ENCODE data around the gene GLI3. TPM values are rescaled to one million over a fixed set of nuclear protein-coding genes. Genes with fewer than 3 reads are reported as not detected.

GLI3 gene
- total RNA-seq, 1 experiment from 2014 or later: not detected

DNA sequence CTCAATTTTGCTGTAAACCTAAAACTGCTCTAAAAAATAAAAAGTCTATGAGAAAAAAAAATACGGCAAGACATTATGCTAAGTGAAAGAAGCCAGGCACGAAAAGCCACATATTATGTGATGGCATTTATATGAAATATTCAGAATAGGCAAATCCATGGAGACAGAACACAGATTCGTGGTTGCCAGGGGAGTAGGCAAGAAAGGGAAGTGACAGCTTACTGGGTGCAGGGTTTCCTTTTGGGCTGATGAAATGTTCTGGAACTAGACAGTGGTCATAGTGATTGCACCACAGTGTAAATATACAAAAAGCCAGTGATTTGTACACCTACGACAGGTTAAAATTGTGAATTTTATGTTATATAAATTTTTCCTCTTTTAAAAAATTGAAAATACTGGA, 41.3 kb upstream of the GLI3 start:
- H3K79me2 ChIP-seq (ENCODE audit: low read depth): no peaks in the 10 kb centered on the region
- H3F3A ChIP-seq (ENCODE audit: insufficient read depth, low read depth): no peaks in the 10 kb centered on the region
- H3K9me2 ChIP-seq (ENCODE audit: insufficient read depth): no peaks in the 10 kb centered on the region
- intact Hi-C loops (cut with micrococcal nuclease; ENCODE audit: unreplicated experiment): no loop called here
- H3K36me3 ChIP-seq (ENCODE audit: low read depth): no peaks in the 10 kb centered on the region
- no peak for DNase-seq
- no peaks in the 10 kb centered on the region for H3K9me3 ChIP-seq (ENCODE audit: insufficient read depth, low read depth)
- no peaks in the 10 kb centered on the region for H4K20me1 ChIP-seq (ENCODE audit: insufficient read depth)
- no peaks in the 10 kb centered on the region for H3K4me1 ChIP-seq (replicated peaks; ENCODE audit: insufficient read depth)
- BruUV-seq (replicated peaks): no TSS peak
- 0 out of 2 replicates have a peak, but pooled peaks cover 7% of the 10 kb centered on the region for H3K27me3 ChIP-seq (ENCODE audit: insufficient read depth, low read depth)
- H3K4me2 ChIP-seq: no peak overlapping the region
- TF ChIP-seq CTCF (conservative IDR thresholded peaks at IDR 0.05) (no peak), EZH2 (IDR thresholded peaks at IDR 0.05; ENCODE audit: low read depth) (no peak)
- H3K4me3 ChIP-seq: no peak overlapping the region
- H2AFZ ChIP-seq: no peak overlapping the region
- no peak overlapping the region for H3K27ac ChIP-seq
- ChIA-PET POLR2A (ENCODE audit: unreplicated experiment) (no interaction called here), CTCF (no interaction called here)

GRCh38 chr7:42274053-42274452, 37.0 kb upstream of the GLI3 start:
- Histone ChIP-seq H2AFZ (no peak overlapping the region), H3K9me2 (ENCODE audit: insufficient read depth) (no peaks in the 10 kb centered on the region), H3F3A (ENCODE audit: insufficient read depth, low read depth) (no peaks in the 10 kb centered on the region), H3K27me3 (ENCODE audit: insufficient read depth, low read depth) (no peaks in the 10 kb centered on the region), H3K4me2 (no peak overlapping the region), H3K4me3 (no peak overlapping the region), H4K20me1 (ENCODE audit: insufficient read depth) (0 out of 2 replicates have a peak, but pooled peaks cover 3% of the 10 kb centered on the region), H3K79me2 (ENCODE audit: low read depth) (no peaks in the 10 kb centered on the region), H3K9me3 (ENCODE audit: insufficient read depth, low read depth) (no peaks in the 10 kb centered on the region), H3K36me3 (ENCODE audit: low read depth) (no peaks in the 10 kb centered on the region), H3K4me1 (replicated peaks; ENCODE audit: insufficient read depth) (no peaks in the 10 kb centered on the region), H3K27ac (no peak overlapping the region)
- BruUV-seq (replicated peaks): no TSS peak
- DNase-seq: no peak
- intact Hi-C loops (cut with micrococcal nuclease; ENCODE audit: unreplicated experiment): no loop called here
- POLR2A ChIA-PET (ENCODE audit: unreplicated experiment): no interaction called here
- TF ChIP-seq CTCF (conservative IDR thresholded peaks at IDR 0.05) (no peak), EZH2 (IDR thresholded peaks at IDR 0.05; ENCODE audit: low read depth) (no peak)
- CTCF ChIA-PET: no interaction called here

DNA sequence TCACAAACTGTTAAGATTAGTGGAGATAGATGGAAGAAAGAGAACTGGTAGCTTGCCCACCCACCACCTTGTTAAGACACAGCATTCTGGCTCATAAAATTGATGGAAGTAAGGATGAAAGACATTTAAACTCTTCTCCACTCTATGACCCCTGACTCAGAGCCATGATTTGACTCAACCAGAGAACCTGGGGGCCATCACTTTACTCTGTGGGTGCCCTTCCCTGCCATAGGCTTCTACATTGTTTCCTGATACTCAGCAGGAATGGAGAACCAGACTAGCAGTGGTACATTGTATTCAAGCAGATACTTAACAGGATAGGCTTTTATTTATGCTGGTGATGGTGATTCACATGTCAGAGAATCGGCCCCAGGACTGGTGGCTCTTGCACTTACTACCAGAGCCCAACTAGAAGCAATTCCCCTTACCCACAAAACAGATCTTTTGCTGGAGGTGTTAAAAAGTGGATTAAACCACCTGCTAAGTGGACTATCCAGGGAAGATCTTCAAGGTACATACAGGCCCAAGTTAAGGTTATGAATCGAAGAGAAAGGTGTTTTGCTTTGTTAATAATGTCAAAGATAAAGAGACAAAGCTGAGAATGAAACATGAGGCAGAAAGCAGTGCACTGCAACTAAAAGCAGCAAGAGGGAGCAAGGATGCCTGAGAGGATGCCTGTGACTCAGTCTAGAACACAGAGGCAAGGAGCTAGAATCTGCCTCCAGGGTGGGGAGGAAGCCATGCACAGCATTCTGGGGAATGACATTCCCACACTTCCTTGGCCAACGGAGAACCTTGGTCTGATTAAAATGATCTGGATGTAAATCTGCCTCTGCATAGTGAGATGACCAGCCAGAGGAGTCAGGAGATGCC, 36.0 kb upstream of the GLI3 start:
- DNase-seq: no peak
- H3K9me3 ChIP-seq (ENCODE audit: insufficient read depth, low read depth): no peaks in the 10 kb centered on the region
- no peak overlapping the region for H3K27ac ChIP-seq
- no peaks in the 10 kb centered on the region for H3K4me1 ChIP-seq (replicated peaks; ENCODE audit: insufficient read depth)
- TF ChIP-seq CTCF (conservative IDR thresholded peaks at IDR 0.05): no peak; the same call in 1 of the 2 replicates
- TF ChIP-seq EZH2 (IDR thresholded peaks at IDR 0.05; ENCODE audit: low read depth): no peak
- BruUV-seq (replicated peaks): no TSS peak
- ChIA-PET POLR2A (ENCODE audit: unreplicated experiment) (no interaction called here), CTCF (no interaction called here)
- no peak overlapping the region for H3K4me3 ChIP-seq
- H3K79me2 ChIP-seq (ENCODE audit: low read depth): no peaks in the 10 kb centered on the region
- no peak overlapping the region for H3K4me2 ChIP-seq
- no peaks in the 10 kb centered on the region for H3K36me3 ChIP-seq (ENCODE audit: low read depth)
- no peak overlapping the region for H2AFZ ChIP-seq
- intact Hi-C loops (cut with micrococcal nuclease; ENCODE audit: unreplicated experiment): no loop called here
- 0 out of 2 replicates have a peak, but pooled peaks cover 3% of the 10 kb centered on the region for H4K20me1 ChIP-seq (ENCODE audit: insufficient read depth)
- no peaks in the 10 kb centered on the region for H3K9me2 ChIP-seq (ENCODE audit: insufficient read depth)
- no peaks in the 10 kb centered on the region for H3K27me3 ChIP-seq (ENCODE audit: insufficient read depth, low read depth)
- no peaks in the 10 kb centered on the region for H3F3A ChIP-seq (ENCODE audit: insufficient read depth, low read depth)
